Hepatocyte (in vitro differentiated cells): Measurements from ENCODE around the gene TRIM44. TPM values are rescaled to one million over a fixed set of nuclear protein-coding genes. Genes with fewer than 3 reads are reported as not detected.

ENCODE experiments used
- DNase-seq: peaks from one replicate; pipeline ENCODE4 v3.0.0-alpha.2; 2016; ENCODE audit warnings: low spot score
- H2AFZ ChIP-seq: fragments of 200-600 bp; sonication (generic); 2 replicates; pipeline ENCODE4 v1.6.0; 2016; ENCODE audit warnings: antibody characterized with exemption, mild to moderate bottlenecking
- H3K27ac ChIP-seq: fragments of 200-600 bp; sonication (generic); 2 replicates; pipeline ENCODE4 v1.5.1; 2016; ENCODE audit warnings: mild to moderate bottlenecking
- H3K27me3 ChIP-seq: fragments of 200-600 bp; sonication (generic); 2 replicates; pipeline ENCODE4 v1.6.1; 2016
- H3K36me3 ChIP-seq: fragments of 200-600 bp; sonication (generic); replicated peaks from 2 replicates; pipeline ENCODE4 v1.5.1; 2016; ENCODE audit warnings: low read depth; ENCODE audit not compliant: insufficient read depth
- H3K4me1 ChIP-seq: fragments of 200-600 bp; sonication (generic); 2 replicates; pipeline ENCODE4 v1.5.1; 2016; ENCODE audit warnings: mild to moderate bottlenecking, moderate library complexity; ENCODE audit not compliant: insufficient read depth
- H3K4me2 ChIP-seq: fragments of 200-600 bp; sonication (generic); 2 replicates; pipeline ENCODE4 v1.6.0; 2016
- H3K4me3 ChIP-seq: fragments of 200-600 bp; sonication (generic); 2 replicates; pipeline ENCODE4 v1.5.1; 2016; ENCODE audit warnings: mild to moderate bottlenecking
- H3K79me2 ChIP-seq: fragments of 200-600 bp; sonication (generic); 2 replicates; pipeline ENCODE4 v1.6.0; 2017; ENCODE audit warnings: mild to moderate bottlenecking
- H3K9me2 ChIP-seq: fragments of 200-600 bp; sonication (generic); replicated peaks from 2 replicates; pipeline ENCODE4 v1.6.0; 2017; ENCODE audit warnings: mild to moderate bottlenecking; ENCODE audit not compliant: insufficient read depth
- H3K9me3 ChIP-seq: fragments of 200-600 bp; sonication (generic); 2 replicates; pipeline ENCODE4 v1.5.1; 2016; ENCODE audit warnings: low read depth, mild to moderate bottlenecking
- H4K20me1 ChIP-seq: fragments of 200-600 bp; sonication (generic); 2 replicates; pipeline ENCODE4 v1.6.0; 2016; ENCODE audit warnings: mild to moderate bottlenecking; ENCODE audit not compliant: insufficient read depth, poor library complexity, severe bottlenecking
- EZH2 ChIP-seq: fragments of 200-600 bp; sonication (generic); IDR thresholded peaks from 2 replicates; pipeline ENCODE4 v1.6.1; 2016; ENCODE audit warnings: antibody characterized with exemption, mild to moderate bottlenecking, borderline replicate concordance
- EZH2phosphoT487 ChIP-seq: fragments of 200-600 bp; sonication (generic); IDR thresholded peaks from one replicate; pipeline ENCODE4 v1.6.1; 2018; ENCODE audit warnings: antibody characterized with exemption, mild to moderate bottlenecking, low read depth, moderate library complexity; ENCODE audit not compliant: unreplicated experiment, severe bottlenecking
- WGBS: methylation state at CpG from one replicate; pipeline ENCODE4 v1.1.6; 2016; ENCODE audit warnings: low lambda C conversion rate; ENCODE audit errors: missing lambda C conversion rate; 5-methylcytosine and 5-hydroxymethylcytosine counted together
- polyA plus RNA-seq: library from polyadenylated mRNA; unstranded; fragments of >200 nt; fragmentation: Nextera tagmentation; extraction: Ambion mirVana; gene quantifications from 2 replicates; pipeline ENCODE4 v1.2.1, GENCODE V29; 2016
- total RNA-seq: library from RNA; depleted of rRNA; stranded (reverse); fragments of >200 nt; gene quantifications from 2 replicates; pipeline ENCODE4 v1.2.3, GENCODE V29; 2014
- TF ChIP-seq, protein P1 (sequence below): fragments of 200-600 bp; sonication (generic); IDR thresholded peaks from 2 replicates; pipeline ENCODE4 v1.5.1; 2016; ENCODE audit warnings: antibody characterized with exemption, mild to moderate bottlenecking; ENCODE audit not compliant: poor library complexity

Gene TRIM44
- total and polyA plus RNA-seq, 2 experiments from 2014 or later, result 20.8 to 43.2 TPM

DNA sequence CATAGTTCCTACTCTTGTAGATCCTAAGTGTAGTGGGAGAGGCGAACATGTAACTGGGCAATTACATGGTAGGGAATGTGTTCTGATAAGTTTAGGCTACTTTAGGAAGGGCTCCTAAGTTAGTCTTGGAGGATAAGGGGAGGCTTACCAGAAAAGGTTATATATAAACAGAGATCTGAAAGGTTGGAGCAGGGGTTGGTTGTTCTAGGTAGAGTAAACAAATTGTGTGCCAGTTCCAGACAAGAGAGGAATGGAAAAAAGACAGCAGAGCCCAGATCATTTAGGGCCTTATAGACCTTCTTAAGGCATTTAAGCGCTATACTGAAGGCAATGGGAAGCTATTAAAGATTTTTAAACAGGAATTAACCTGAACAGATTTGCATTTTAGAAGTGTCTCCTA, 74.4 kb downstream of the TRIM44 start:
- Histone ChIP-seq H3K27ac (no peak overlapping the region), H3K27me3 (no peaks in the 10 kb centered on the region), H4K20me1 (no peaks in the 10 kb centered on the region), H3K79me2 (peaks cover 4% of the 10 kb centered on the region), H3K4me3 (no peak overlapping the region), H3K4me1 (peaks cover 3% of the 10 kb centered on the region), H3K9me3 (no peaks in the 10 kb centered on the region), H3K4me2 (no peak overlapping the region), H3K36me3 (no peaks in the 10 kb centered on the region), H2AFZ (no peak overlapping the region), H3K9me2 (no peaks in the 10 kb centered on the region)
- WGBS, result 98% methylated on average over 2 of the region's 2 CpGs
- TF ChIP-seq EZH2, result no peak
- TF ChIP-seq, protein P1, sequence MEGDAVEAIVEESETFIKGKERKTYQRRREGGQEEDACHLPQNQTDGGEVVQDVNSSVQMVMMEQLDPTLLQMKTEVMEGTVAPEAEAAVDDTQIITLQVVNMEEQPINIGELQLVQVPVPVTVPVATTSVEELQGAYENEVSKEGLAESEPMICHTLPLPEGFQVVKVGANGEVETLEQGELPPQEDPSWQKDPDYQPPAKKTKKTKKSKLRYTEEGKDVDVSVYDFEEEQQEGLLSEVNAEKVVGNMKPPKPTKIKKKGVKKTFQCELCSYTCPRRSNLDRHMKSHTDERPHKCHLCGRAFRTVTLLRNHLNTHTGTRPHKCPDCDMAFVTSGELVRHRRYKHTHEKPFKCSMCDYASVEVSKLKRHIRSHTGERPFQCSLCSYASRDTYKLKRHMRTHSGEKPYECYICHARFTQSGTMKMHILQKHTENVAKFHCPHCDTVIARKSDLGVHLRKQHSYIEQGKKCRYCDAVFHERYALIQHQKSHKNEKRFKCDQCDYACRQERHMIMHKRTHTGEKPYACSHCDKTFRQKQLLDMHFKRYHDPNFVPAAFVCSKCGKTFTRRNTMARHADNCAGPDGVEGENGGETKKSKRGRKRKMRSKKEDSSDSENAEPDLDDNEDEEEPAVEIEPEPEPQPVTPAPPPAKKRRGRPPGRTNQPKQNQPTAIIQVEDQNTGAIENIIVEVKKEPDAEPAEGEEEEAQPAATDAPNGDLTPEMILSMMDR, result no peak
- no peak for TF ChIP-seq EZH2phosphoT487
- DNase-seq, result no peak

DNA sequence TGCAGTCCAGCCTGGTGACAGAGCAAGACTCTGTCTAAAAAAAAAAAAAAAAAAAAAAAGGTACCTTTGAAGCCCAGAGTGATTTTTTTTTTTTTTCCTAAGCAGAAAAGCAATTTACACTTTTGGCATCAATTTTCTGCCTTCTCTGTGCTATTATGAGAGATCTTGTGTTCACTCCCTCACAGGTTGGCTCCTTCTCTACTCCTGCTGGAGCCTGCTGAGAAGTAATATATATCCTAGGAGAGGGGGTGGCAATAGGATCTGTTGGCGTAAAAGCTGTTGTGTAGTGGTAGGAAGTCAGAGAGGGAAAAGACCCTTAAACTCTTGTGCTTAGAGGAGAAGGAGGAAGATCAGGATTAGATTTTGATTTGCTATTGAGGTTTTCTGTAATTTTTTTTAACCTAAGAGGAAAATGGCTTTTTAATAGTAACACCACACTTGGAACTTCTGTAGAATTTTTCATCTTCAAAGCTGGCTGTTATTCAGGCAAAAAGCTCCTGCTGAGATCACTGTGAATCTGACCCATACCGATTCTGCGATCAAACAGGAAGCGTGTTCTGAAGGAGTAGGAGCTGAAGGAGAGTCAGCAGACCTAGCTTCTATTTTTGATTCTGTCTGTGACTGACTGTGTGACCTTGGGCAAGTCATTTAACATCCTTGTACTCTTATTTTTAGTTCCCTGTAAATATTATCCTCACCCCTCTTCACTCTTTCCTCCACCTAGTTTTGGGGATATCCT, 77.7 kb downstream of the TRIM44 start:
- H3K79me2 ChIP-seq, result peaks cover 3% of the 10 kb centered on the region
- H3K27me3 ChIP-seq, result no peaks in the 10 kb centered on the region
- H3K27ac ChIP-seq, result no peak overlapping the region
- H3K9me2 ChIP-seq, result no peaks in the 10 kb centered on the region
- H3K36me3 ChIP-seq, result no peaks in the 10 kb centered on the region
- H3K4me3 ChIP-seq, result no peak overlapping the region
- no peaks in the 10 kb centered on the region for H4K20me1 ChIP-seq
- no peak overlapping the region for H2AFZ ChIP-seq
- DNase-seq, result no peak
- TF ChIP-seq EZH2phosphoT487, result no peak
- TF ChIP-seq, protein P1, result no peak
- TF ChIP-seq EZH2, result no peak
- no peaks in the 10 kb centered on the region for H3K9me3 ChIP-seq
- 96% methylated on average over 4 of the region's 4 CpGs for WGBS
- peaks cover 2% of the 10 kb centered on the region for H3K4me1 ChIP-seq
- H3K4me2 ChIP-seq, result no peak overlapping the region

DNA sequence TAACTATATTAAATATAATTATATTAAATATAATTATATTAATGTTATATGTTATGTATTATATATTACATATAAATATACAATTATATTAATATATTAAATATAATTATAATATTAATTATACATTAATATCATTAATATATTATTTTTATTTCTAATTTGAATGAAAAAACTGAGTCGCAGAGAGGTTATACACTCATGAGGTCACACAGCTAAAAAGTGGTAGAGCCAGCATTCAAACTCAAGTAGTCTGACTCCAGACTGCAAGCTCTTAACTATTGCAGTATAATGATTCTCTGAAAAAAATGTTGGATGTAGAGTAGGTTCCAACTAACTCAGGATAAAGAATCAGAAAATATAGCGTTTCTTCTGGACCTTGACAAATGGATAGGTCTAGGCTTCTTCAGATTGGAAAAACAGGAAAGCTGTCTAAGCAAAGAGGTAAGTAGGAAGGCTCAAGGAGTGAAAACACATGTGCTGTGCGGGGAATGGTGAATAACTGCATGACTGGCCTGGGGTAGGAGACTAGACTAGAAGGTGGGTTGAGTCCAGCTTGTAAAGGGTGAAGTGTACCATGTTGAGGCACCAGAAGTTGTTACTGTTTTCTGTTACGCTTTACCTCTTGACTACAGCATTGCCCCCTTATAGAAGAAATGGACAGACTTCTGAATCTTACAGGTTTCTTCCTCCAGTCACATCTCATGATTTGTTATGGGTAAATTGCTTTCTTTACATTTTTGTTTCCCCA, 80.3 kb downstream of the TRIM44 start:
- H3K4me1 ChIP-seq, result no peaks in the 10 kb centered on the region
- no peak overlapping the region for H3K4me2 ChIP-seq
- no peaks in the 10 kb centered on the region for H3K27me3 ChIP-seq
- H3K36me3 ChIP-seq, result no peaks in the 10 kb centered on the region
- H3K27ac ChIP-seq, result no peak overlapping the region
- H3K9me2 ChIP-seq, result no peaks in the 10 kb centered on the region
- TF ChIP-seq EZH2, result no peak
- TF ChIP-seq EZH2phosphoT487, result no peak
- TF ChIP-seq, protein P1, result no peak
- H2AFZ ChIP-seq, result no peak overlapping the region
- H3K79me2 ChIP-seq, result peaks cover 3% of the 10 kb centered on the region
- 96% methylated on average over 4 of the region's 4 CpGs for WGBS
- H3K9me3 ChIP-seq, result no peaks in the 10 kb centered on the region
- no peak for DNase-seq
- H3K4me3 ChIP-seq, result no peak overlapping the region
- no peaks in the 10 kb centered on the region for H4K20me1 ChIP-seq
